Endothelial cell of umbilical vein (primary cell): ENCODE data around the gene MUTYH. TPM values are rescaled to one million over a fixed set of nuclear protein-coding genes. Genes with fewer than 3 reads are reported as not detected.

Source experiments
- BruUV-seq: library from RNA; stranded (reverse); fragments of 400-500 nt; replicated peaks from 2 replicates; lab custom pipeline; 2021; lab: Mats Ljungman, UMichigan
- CTCF ChIA-PET: fragments of 300-600, 350-600 bp; sonication (Branson Sonifier 250); formaldehyde crosslinking; loops from one replicate; lab custom pipeline; 2021; ENCODE audit warnings: antibody characterized with exemption, inconsistent platforms; lab: Charles Lee
- POLR2A ChIA-PET: fragments of 300-600, 350-600 bp; sonication (Branson Sonifier 250); formaldehyde crosslinking; loops from one replicate; lab custom pipeline; 2021; ENCODE audit warnings: antibody characterized with exemption, inconsistent platforms; lab: Charles Lee
- DNase-seq: peaks from one replicate; pipeline ENCODE4 v3.0.0-alpha.2; 2011; ENCODE audit warnings: low read depth, low spot score
- FAIRE-seq: peaks from 2 replicates; lab custom pipeline; 2011; peaks lifted over from hg19 to GRCh38; lab: Jason Lieb, UNC
- H2AFZ ChIP-seq: 2 replicates; pipeline ENCODE4 v1.6.0; 2012; ENCODE audit warnings: low read depth, low read length, control low read depth, inconsistent platforms
- H3K27ac ChIP-seq: 2 replicates; pipeline ENCODE4 v1.5.1; 2011; ENCODE audit warnings: low read depth, mild to moderate bottlenecking, control low read depth, low read length, moderate library complexity; ENCODE audit not compliant: insufficient read depth
- H3K27me3 ChIP-seq, 2 experiments: 2 replicates each; pipeline versions ENCODE4 v1.6.0 to v1.6.1; 2011; ENCODE audit warnings: low read length in 2 of 2, mixed read lengths in 1 of 2; ENCODE audit not compliant: control insufficient read depth in 2 of 2, insufficient read depth in 2 of 2
- H3K36me3 ChIP-seq, 2 experiments: 2 replicates in 1 of 2; 3 replicates in 1 of 2; pipeline ENCODE4 v1.5.1; 2011; ENCODE audit warnings: low read length in 2 of 2, mild to moderate bottlenecking in 1 of 2, moderate library complexity in 1 of 2; ENCODE audit not compliant: control insufficient read depth in 2 of 2, insufficient read depth in 2 of 2; ENCODE audit errors: extremely low read depth in 1 of 2
- H3K4me1 ChIP-seq: 3 replicates; pipeline ENCODE4 v1.5.1; 2011; ENCODE audit warnings: mild to moderate bottlenecking, low read length; ENCODE audit not compliant: control insufficient read depth, insufficient read depth; ENCODE audit errors: extremely low read depth
- H3K4me2 ChIP-seq: 2 replicates; pipeline ENCODE4 v1.6.1; 2011; ENCODE audit warnings: low read length, control low read depth, mixed read lengths; ENCODE audit not compliant: insufficient read depth
- H3K4me3 ChIP-seq, 3 experiments: fragments of 200-600 bp in 1 of 3; sonication (generic), shearing (Covaris generic) in 1 of 3; replicated peaks in 1 of 3; 2 replicates each; pipeline ENCODE4 v1.5.1; 2011 to 2016; ENCODE audit warnings: control low read depth in 3 of 3, low read length in 3 of 3, mild to moderate bottlenecking in 2 of 3, inconsistent platforms in 1 of 3, low read depth in 1 of 3, moderate library complexity in 1 of 3; ENCODE audit not compliant: insufficient read depth in 1 of 3
- H3K79me2 ChIP-seq: 2 replicates; pipeline ENCODE4 v1.6.0; 2012; ENCODE audit warnings: low read length, inconsistent platforms; ENCODE audit not compliant: control insufficient read depth, insufficient read depth
- H3K9ac ChIP-seq: replicated peaks from 2 replicates; pipeline ENCODE3; 2011; ENCODE audit warnings: low read length, control low read depth; ENCODE audit not compliant: insufficient read depth; ENCODE audit errors: extremely low read depth
- H3K9me1 ChIP-seq: replicated peaks from 3 replicates; pipeline ENCODE4 v1.6.0; 2011; ENCODE audit warnings: mild to moderate bottlenecking, low read length; ENCODE audit not compliant: control insufficient read depth, insufficient read depth; ENCODE audit errors: extremely low read depth
- H3K9me3 ChIP-seq: replicated peaks from 2 replicates; pipeline ENCODE4 v1.5.1; 2012; ENCODE audit warnings: low read length, inconsistent platforms; ENCODE audit not compliant: control insufficient read depth, insufficient read depth
- H4K20me1 ChIP-seq: replicated peaks from 2 replicates; pipeline ENCODE3; 2011; ENCODE audit warnings: mild to moderate bottlenecking, low read length; ENCODE audit not compliant: control insufficient read depth, insufficient read depth; ENCODE audit errors: extremely low read depth
- CTCF ChIP-seq, 2 donors: IDR thresholded peaks; 1 replicate in 1 of 2; 2 replicates in 1 of 2; pipeline ENCODE4 v1.5.1; 2011; ENCODE audit warnings: low read length in 2 of 2, mild to moderate bottlenecking in 2 of 2, moderate library complexity in 2 of 2, control low read depth in 1 of 2, inconsistent platforms in 1 of 2, low read depth in 1 of 2; ENCODE audit not compliant: insufficient read depth in 1 of 2; ENCODE audit errors: extremely low read depth in 1 of 2
- EZH2 ChIP-seq: IDR thresholded peaks from 2 replicates; pipeline ENCODE4 v1.6.1; 2012; ENCODE audit warnings: borderline replicate concordance, low read depth, mild to moderate bottlenecking, moderate library complexity, low read length, inconsistent platforms; ENCODE audit not compliant: severe bottlenecking
- FOS ChIP-seq: IDR thresholded peaks from 2 replicates; pipeline ENCODE4 v1.6.1; 2011; ENCODE audit warnings: mild to moderate bottlenecking, low read length, moderate library complexity, borderline replicate concordance; ENCODE audit not compliant: insufficient read depth
- GATA2 ChIP-seq: IDR thresholded peaks from 2 replicates; pipeline ENCODE4 v1.7.0; 2011; ENCODE audit warnings: low read depth, mild to moderate bottlenecking, moderate library complexity, mixed read lengths, low read length; ENCODE audit not compliant: insufficient read length, insufficient read depth
- JUN ChIP-seq: IDR thresholded peaks from 2 replicates; pipeline ENCODE4 v1.6.1; 2011; ENCODE audit warnings: borderline replicate concordance, low read depth; ENCODE audit not compliant: insufficient read length, insufficient read depth
- MAX ChIP-seq: IDR thresholded peaks from 2 replicates; pipeline ENCODE4 v1.6.1; 2011; ENCODE audit not compliant: insufficient read depth, insufficient read length
- MYC ChIP-seq: IDR thresholded peaks from one replicate; pipeline ENCODE4 v1.6.1; 2011; ENCODE audit warnings: mild to moderate bottlenecking, low read depth, low read length
- POLR2A ChIP-seq: IDR thresholded peaks from 2 replicates; pipeline ENCODE4 v1.6.1; 2012; ENCODE audit warnings: low read depth, mild to moderate bottlenecking, control low read depth, low read length
- POLR2AphosphoS5 ChIP-seq: IDR thresholded peaks from 2 replicates; pipeline ENCODE4 v1.6.1; 2012; ENCODE audit warnings: low read depth, mild to moderate bottlenecking, control low read depth, low read length, moderate library complexity; ENCODE audit not compliant: insufficient read depth
- dilution Hi-C: fragments of 300-500 bp; cut with MboI; formaldehyde crosslinking; loops from one replicate; pipeline ENCODE4 v1.15.0; 2019; ENCODE audit warnings: low sequenced_read_pairs; ENCODE audit not compliant: extremely low pct_ligation_motif_present
- intact Hi-C: fragments of 100-400 bp; cut with micrococcal nuclease; formaldehyde crosslinking; loops from one replicate; pipeline ENCODE4 v1.10.0; 2022
- polyA plus RNA-seq, 4 experiments: library from polyadenylated mRNA; depleted of rRNA in 3 of 4; stranded (reverse) in 3 of 4; unstranded in 1 of 4; fragments of >200 nt; gene quantifications; 2 replicates each; pipeline versions ENCODE4 v1.2.1 to v1.2.3, GENCODE V29; 2011 to 2012; ENCODE audit warnings: missing spikeins in 1 of 4
- total RNA-seq: library from RNA; stranded (reverse); gene quantifications from 2 replicates; pipeline ENCODE4 v1.2.3, GENCODE V29; 2021

MUTYH gene
- total and polyA plus RNA-seq, 2 donors (not counting 3 experiments of a cell fraction or from before 2014, with no cell fraction given), result 12.3 to 16.6 TPM

GRCh38 chr1:45328680-45329079 lies 11.6 kb downstream of the MUTYH start:
- POLR2A ChIA-PET, result interaction anchor here (2.3 to 3.5 kb wide), 2 partner anchors 11 to 316 kb away, joined by 6 to 18 read pairs; partner anchors contain the start of genes MUTYH, TOE1 and UROD
- no peaks in the 10 kb centered on the region for H4K20me1 ChIP-seq
- H3K4me3 ChIP-seq, result no peak overlapping the region
- no peak overlapping the region for H3K9ac ChIP-seq
- DNase-seq, result no peak
- H3K27me3 ChIP-seq, result no peaks in the 10 kb centered on the region
- peaks cover 18% of the 10 kb centered on the region for H3K4me1 ChIP-seq
- CTCF ChIA-PET, result interaction anchor here (1.1 to 3.7 kb wide), 4 partner anchors 11 to 28 kb away, joined by 3 to 14 read pairs (median 8); partner anchors contain the start of genes MUTYH and TOE1
- no peak overlapping the region for H2AFZ ChIP-seq
- dilution Hi-C loops (no loop called here), intact Hi-C loops (no loop called here)
- peaks cover 7% of the 10 kb centered on the region for H3K79me2 ChIP-seq
- H3K36me3 ChIP-seq, result no peaks in the 10 kb centered on the region
- H3K9me3 ChIP-seq, result no peaks in the 10 kb centered on the region
- no peak for FAIRE-seq
- no peak overlapping the region for H3K4me2 ChIP-seq
- H3K27ac ChIP-seq, result no peak overlapping the region
- BruUV-seq, result no TSS peak
- TF ChIP-seq MAX (no peak), GATA2 (no peak), EZH2 (no peak), JUN (no peak), CTCF (IDR thresholded peaks at IDR 0.05; ENCODE audit: extremely low read depth in 1 of 2, insufficient read depth in 1 of 2, low read depth in 1 of 2, low read length in 2 of 2) (no peak), POLR2AphosphoS5 (no peak), POLR2A (no peak), FOS (no peak), MYC (no peak)
- H3K9me1 ChIP-seq, result no peaks in the 10 kb centered on the region
